DOHH2 (cell line): Measurements from ENCODE around the gene RAB3IL1.

Experiments used
- H3F3A ChIP-seq: fragments of 200-600 bp; sonication (generic), shearing (Covaris generic); 2 replicates; pipeline ENCODE4 v1.6.0; 2016; ENCODE audit warnings: antibody characterized with exemption, mild to moderate bottlenecking; ENCODE audit not compliant: control insufficient read depth, insufficient read depth
- H3K27ac ChIP-seq: fragments of 200-600 bp; sonication (generic); 2 replicates; pipeline ENCODE4 v1.5.1; 2014; ENCODE audit warnings: low read depth, mild to moderate bottlenecking, low read length, moderate library complexity
- H3K27me3 ChIP-seq: fragments of 200-600 bp; sonication (generic); 2 replicates; pipeline ENCODE4 v1.6.1; 2014; ENCODE audit warnings: mild to moderate bottlenecking, low read length, mixed read lengths; ENCODE audit not compliant: control insufficient read depth
- H3K36me3 ChIP-seq: fragments of 200-600 bp; sonication (generic); 2 replicates; pipeline ENCODE4 v1.6.1; 2014; ENCODE audit warnings: mild to moderate bottlenecking, low read length, moderate library complexity, mixed read lengths; ENCODE audit not compliant: control insufficient read depth
- H3K4me1 ChIP-seq: fragments of 200-600 bp; sonication (generic); 2 replicates; pipeline ENCODE4 v1.6.1; 2014; ENCODE audit warnings: mild to moderate bottlenecking, low read length, mixed read lengths; ENCODE audit not compliant: control insufficient read depth
- H3K4me2 ChIP-seq: fragments of 200-600 bp; sonication (generic); 2 replicates; pipeline ENCODE4 v1.6.0; 2014; ENCODE audit warnings: mild to moderate bottlenecking, low read length, moderate library complexity
- H3K4me3 ChIP-seq: fragments of 200-600 bp; sonication (generic); 2 replicates; pipeline ENCODE4 v1.5.1; 2014; ENCODE audit warnings: mild to moderate bottlenecking, low read length, mixed read lengths
- H3K79me2 ChIP-seq: fragments of 200-600 bp; sonication (generic); 2 replicates; pipeline ENCODE4 v1.6.1; 2014; ENCODE audit warnings: mild to moderate bottlenecking, low read length, mixed read lengths; ENCODE audit not compliant: control insufficient read depth
- H3K9me2 ChIP-seq: fragments of 200-600 bp; sonication (generic); replicated peaks from 2 replicates; pipeline ENCODE4 v1.6.1; 2014; ENCODE audit warnings: mild to moderate bottlenecking, low read length, mixed read lengths; ENCODE audit not compliant: control insufficient read depth
- H3K9me3 ChIP-seq: fragments of 200-600 bp; sonication (generic); 2 replicates; pipeline ENCODE4 v1.6.1; 2014; ENCODE audit warnings: antibody characterized with exemption, low read length, mixed read lengths; ENCODE audit not compliant: control insufficient read depth, insufficient read depth
- H4K20me1 ChIP-seq: fragments of 200-600 bp; sonication (generic); 2 replicates; pipeline ENCODE4 v1.6.0; 2014; ENCODE audit warnings: low read depth, mild to moderate bottlenecking, antibody characterized with exemption, low read length, moderate library complexity; ENCODE audit not compliant: control insufficient read depth, insufficient read depth
- CTCF ChIP-seq: fragments of 200-600 bp; sonication (generic); IDR thresholded peaks from one replicate; pipeline ENCODE4 v1.5.1; 2014; ENCODE audit warnings: antibody characterized with exemption, mild to moderate bottlenecking, low read depth, low read length; ENCODE audit not compliant: poor library complexity, severe bottlenecking
- EZH2phosphoT487 ChIP-seq: fragments of 200-600 bp; sonication (generic); IDR thresholded peaks from 2 replicates; pipeline ENCODE4 v1.6.1; 2017; ENCODE audit warnings: borderline replicate concordance, mild to moderate bottlenecking, antibody characterized with exemption, low read length, moderate library complexity, mixed read lengths

RAB3IL1 gene

GRCh38 chr11:61848631-61849030, 68.7 kb downstream of the RAB3IL1 start:
- Histone ChIP-seq H3K27ac (no peak overlapping the region), H3K4me3 (no peak overlapping the region), H3F3A (0 out of 2 replicates have a peak, but pooled peaks cover 4% of the 10 kb centered on the region), H3K4me1 (no peaks in the 10 kb centered on the region), H4K20me1 (0 out of 2 replicates have a peak, but pooled peaks cover 4% of the 10 kb centered on the region), H3K9me3 (no peaks in the 10 kb centered on the region), H3K79me2 (peaks cover 26% of the 10 kb centered on the region), H3K36me3 (peaks cover 92% of the 10 kb centered on the region), H3K4me2 (no peak overlapping the region), H3K27me3 (no peaks in the 10 kb centered on the region), H3K9me2 (no peaks in the 10 kb centered on the region)
- TF ChIP-seq EZH2phosphoT487 (no peak), CTCF (no peak)

- 0 out of 2 replicates have a peak, but pooled peaks cover 4% of the 10 kb centered on the region for H3F3A ChIP-seq
- H3K79me2 ChIP-seq: peaks cover 29% of the 10 kb centered on the region
- H3K9me3 ChIP-seq: no peaks in the 10 kb centered on the region
- H3K27me3 ChIP-seq: no peaks in the 10 kb centered on the region
- no peak overlapping the region for H3K4me2 ChIP-seq
- peaks cover 93% of the 10 kb centered on the region for H3K36me3 ChIP-seq
- H3K4me3 ChIP-seq: no peak overlapping the region
- H3K27ac ChIP-seq: no peak overlapping the region
- 0 out of 2 replicates have a peak, but pooled peaks cover 4% of the 10 kb centered on the region for H4K20me1 ChIP-seq
- TF ChIP-seq CTCF (no peak), EZH2phosphoT487 (no peak)
- H3K9me2 ChIP-seq: no peaks in the 10 kb centered on the region
- H3K4me1 ChIP-seq: no peaks in the 10 kb centered on the region
Measured at GRCh38 chr11:61847914-61848581, 69.3 kb downstream of the RAB3IL1 start.
